GM18520 (cell line): ENCODE results near the gene RSRC1.
"Not testable (repeated sequence)": the region's sequence is repeated elsewhere in the genome, so short reads cannot be mapped to it uniquely, and the experiment has no call there.

Experiments
- ATAC-seq: cut with Tn5 transposase; IDR thresholded peaks from one replicate; pipeline ENCODE4 v1.9.1; 2021; ENCODE audit not compliant: unreplicated experiment

The RSRC1 gene

DNA sequence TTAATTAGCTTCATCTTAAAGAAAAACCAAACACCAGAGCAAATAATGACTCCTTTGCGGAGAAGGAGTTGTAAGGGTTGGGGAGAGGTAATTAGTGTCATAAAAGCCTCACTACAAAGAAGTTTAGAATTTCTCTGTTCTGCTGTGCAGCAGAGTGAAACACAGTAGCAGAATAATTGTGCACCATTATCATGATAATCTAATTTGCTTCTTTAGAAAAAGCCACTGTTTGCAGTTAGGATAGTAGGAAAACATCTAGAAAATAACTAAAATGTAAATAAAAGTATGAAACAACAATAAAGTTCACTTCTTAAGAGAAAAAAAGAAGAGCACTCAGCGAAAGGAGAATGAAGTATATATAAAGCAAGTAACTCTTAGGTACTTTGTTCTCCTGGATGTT lies 9.2 kb upstream of the RSRC1 start:
- no peak for ATAC-seq

DNA sequence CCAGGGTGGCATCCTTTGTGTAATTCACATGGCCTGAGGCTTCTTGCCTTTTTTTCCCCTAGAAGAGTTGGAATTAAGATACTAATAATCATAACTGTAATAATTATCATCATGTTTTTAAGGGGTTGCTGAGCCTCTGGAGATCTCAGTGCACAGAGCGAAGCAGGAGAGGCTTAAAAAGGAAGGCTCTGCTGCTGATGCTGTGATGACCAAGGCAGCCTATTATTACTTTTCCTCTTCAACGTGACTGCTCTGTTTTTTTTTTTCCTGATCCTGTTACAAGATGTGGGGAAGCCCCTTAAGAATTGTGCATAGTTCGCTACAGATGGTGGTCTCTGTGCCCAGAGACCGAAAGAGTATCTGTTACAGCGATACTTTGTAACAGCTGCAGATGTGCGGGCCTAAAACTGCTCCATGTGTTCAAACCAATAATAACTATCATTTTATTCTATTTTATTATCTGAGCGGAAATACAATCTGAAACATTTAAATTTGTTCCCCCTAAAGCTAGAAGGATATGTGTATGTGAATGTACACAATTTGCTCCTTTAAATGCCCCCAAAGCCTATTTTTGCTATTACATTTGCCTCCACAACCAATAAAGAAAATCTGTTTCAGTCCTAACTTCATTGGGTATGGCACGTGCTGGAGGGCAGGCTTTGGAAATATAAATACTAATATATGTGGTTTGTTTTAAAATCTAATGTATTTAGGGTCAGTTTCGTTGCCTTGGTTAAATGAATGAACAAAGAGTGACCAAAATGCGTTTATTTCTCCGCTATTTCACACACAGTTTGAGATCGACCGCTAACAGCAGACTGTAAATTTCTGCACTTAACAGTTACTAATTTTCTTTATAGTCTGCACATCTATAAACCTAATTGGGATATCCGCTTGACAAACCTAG lies 8.3 kb upstream of the RSRC1 start:
- ATAC-seq = no peak

GRCh38 chr3:158102242-158103080 lies 7.4 kb upstream of the RSRC1 start:
- ATAC-seq = no peak

GRCh38 chr3:158103081-158103886 lies 6.6 kb upstream of the RSRC1 start:
- ATAC-seq = no peak

DNA sequence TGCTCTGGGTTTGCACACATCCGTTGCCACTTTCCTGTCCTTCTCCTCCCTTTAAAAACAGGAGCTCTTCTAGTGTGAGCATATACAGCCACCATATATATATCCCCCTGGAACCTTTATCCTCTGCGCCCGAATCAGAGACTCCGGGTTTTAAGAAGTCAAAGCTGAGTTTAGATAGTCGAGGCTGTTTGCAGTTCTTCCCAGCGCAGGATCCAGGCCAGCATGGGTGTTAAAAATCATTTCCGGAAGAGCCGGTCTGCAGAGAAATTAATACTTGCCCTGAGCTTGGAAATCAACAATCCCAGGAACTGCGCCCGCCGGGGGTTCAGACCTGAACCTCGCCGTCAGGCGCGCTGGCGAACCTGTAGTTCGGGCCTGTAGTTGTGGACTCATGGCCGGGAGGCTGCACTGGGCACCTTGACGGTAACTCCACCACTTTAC lies 6.0 kb upstream of the RSRC1 start:
- ATAC-seq = no peak

DNA sequence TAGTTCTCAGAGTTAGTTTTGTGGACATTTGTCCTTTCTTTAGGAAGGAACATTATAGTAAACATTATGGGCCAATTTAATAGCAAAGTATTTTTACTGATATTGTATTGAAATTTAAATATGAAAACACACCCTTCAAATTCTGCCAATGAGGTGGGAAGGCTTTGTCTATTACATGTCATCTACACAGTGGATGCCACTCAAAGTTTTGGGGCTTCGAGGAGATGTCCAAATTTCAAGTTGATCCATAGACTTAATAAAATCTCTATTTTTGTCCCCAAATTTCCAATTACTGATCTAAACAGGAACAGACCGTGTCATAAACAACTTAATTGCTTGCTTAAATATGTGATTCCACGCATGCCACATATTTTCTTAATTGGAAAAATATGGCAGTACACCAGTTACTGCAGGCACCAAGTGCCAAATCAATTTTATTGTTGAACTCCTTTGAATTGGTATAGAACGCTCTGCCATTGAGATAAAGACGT lies 5.4 kb upstream of the RSRC1 start:
- no peak for ATAC-seq

- no peak for ATAC-seq
Observed at GRCh38 chr3:158105119-158105709, 4.7 kb upstream of the RSRC1 start.

GRCh38 chr3:158105710-158106253 lies 4.1 kb upstream of the RSRC1 start:
- ATAC-seq = no peak

DNA sequence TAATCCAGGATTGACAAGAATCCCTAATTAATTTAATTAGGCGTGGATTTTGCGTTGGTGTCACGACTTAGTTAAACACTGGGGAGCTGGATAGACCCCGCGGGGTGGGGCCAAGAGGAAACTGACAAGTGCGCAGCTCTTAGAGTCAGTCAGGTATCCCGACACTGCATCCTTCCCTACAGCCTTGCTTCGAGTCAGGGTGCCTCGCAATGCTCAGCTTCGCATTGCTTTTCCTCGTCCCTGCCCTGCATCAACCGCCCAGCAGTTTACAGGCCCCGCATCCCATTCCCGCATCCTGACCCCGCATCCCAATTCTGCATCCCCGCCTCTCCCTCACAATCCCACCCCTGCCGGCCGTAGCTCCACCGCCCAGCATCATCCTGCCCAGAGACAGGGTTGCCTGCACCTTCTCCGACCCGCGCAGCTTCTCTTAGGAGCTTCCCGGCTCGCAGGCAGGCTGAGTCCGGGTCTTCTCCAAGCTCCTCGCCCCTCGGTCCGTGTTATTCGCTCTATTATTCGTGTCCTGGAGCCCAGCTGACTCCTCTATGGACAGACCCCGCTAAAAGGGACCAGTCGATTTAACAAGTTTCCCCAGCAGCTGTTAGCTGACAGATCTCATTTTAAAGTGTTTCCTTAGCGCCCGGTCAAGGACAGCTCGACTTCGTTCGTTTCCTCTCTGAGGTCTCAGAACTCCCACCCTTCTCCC lies 3.0 kb upstream of the RSRC1 start:
- no peak for ATAC-seq

DNA sequence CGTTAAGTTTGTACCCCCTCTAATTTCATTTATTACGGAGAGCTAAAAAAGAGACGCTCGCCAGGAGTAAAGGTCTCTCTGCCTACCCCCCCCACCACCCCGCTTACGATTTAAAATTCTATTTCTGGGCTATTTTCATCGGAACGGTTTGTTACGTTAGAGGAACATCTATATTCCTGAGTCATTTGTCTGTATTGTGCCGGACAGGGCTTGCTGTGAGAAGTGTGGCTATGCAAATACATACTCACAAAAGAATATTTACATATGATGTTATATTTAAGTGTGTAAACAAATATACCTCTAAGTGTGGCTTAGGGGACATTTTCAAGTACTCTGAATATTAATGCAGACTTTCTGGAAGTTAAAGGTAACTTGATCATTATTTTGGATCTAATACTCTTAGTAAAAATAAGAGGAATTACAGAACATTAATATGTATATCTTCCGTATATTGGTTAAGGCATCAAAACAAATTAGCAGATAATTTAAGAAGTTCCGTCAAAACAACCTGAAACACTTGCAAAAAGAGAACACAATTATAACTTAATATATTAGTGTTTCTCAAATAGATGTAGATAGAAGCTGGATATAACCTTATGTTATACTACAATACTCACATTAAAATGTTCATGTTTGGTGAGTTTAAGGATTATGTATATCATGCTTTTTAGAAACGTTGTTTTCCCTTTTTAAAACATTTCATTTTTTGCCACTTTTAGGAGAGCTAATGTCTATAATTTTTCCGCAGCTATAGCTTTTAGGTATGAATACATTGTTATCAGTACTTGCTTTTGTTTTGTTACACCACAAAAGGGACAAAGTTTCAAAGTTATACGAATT lies 2.1 kb upstream of the RSRC1 start:
- ATAC-seq = peak; percentile 35

DNA sequence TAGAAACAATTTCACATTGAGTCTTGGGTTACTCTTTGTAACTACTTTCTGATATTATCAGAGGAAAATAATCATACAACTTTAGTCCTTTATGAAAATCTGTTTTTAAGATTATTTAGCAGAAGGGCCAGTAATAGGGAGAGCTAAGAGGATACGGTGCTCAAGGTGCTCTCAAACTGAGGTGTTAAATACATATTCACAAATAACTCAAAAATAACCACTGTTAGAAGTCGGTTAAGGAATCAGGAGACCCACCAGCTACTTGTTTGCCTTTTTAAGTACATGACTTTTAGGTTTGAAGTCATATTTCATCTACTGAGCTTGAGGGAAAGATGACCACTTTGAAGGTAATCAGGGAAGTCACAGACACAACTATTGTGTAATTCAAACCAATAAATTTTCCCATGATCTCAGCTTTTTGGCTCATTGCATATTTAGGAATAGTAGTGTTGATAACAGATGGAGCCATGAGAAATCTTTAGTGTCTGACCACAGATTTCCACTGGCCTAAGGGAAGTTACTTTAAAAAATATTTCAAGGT lies 1.4 kb upstream of the RSRC1 start:
- no peak for ATAC-seq

DNA sequence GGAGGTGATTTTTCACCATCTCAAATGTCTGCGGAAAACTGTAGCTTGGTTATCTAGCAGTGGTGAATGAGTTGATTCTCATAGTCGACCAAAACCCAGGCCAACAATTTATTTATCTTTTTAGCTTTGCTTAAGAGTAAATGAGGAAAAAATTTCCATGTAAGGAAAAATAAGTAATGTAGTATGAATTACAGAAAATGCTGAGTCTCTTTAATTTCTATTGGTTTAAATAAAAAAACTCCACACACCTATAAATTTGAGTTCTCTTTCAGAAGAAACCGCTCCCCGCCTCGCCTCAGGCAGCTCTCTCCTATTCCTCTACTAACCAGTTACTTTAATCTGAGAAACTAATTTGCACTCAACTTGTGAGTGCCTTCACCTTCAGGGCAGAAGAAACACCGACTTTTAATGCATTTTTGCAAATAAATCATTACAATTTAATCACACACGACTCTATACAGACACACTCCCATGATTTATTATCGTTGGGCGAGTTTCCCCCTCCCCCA lies 540 bp upstream of the RSRC1 start:
- no peak for ATAC-seq

- no peak for ATAC-seq
Observed at GRCh38 chr3:158110658-158111018, 749 bp downstream of the RSRC1 start.

GRCh38 chr3:158111861-158112260 lies 2.0 kb downstream of the RSRC1 start:
- no peak for ATAC-seq

- not testable (repeated sequence) for ATAC-seq
Observed at GRCh38 chr3:158113595-158113994, 3.7 kb downstream of the RSRC1 start.

DNA sequence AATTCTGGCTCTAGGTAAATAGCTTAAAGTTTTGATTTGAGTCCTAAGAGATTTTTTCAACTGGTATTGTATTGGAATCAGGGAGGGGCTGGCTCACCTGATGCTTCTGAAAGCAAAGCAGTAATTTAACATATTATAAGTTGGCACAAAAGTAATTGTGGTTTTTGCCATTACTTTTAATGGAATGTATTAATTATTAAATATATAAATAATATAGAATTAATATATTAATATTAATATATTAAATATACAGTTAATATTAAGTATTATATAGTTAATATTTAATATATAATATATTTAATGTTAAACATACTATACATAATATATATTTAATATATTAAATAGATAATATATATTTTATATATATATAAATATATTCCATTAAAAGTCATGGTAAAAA lies 10.4 kb downstream of the RSRC1 start:
- ATAC-seq = no peak

DNA sequence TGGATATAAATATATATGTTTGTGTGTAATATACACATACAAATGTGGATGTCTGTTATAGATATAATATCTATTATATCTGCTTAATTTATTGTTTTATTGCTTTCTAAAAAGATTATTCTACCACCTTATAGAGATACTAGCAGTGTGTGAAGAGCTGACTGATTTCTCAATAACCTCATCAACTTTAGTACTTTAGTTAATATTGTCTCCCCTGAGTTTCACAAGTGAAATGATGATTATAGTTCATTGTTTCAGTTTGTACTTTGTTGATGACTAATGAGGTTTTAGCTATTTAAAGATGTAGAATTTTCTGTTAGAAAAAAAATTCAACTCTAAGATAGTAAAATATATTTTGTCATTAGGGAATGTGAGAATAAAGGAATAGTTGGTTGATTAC lies 11.4 kb downstream of the RSRC1 start:
- ATAC-seq = peak; percentile 93

DNA sequence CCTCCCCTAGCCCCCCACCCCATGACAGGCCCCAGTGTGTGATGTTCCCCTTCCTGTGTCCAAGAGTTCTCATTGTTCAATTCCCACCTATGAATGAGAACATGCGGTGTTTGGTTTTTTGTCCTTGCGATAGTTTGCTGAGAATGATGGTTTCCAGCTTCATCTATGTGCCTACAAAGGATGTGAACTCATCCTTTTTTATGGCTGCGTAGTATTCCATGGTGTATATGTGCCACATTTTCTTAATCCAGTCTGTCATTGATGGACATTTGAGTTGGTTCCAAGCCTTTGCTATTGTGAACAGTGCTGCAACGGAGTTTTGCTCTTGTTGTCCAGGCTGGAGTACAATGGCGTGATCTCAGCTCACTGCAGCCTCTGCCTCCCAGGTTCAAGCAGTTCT lies 12.8 kb downstream of the RSRC1 start:
- not testable (repeated sequence) for ATAC-seq
